HG03378 (cell line): ENCODE measurements around the gene THOC6.

ENCODE experiments used
- ATAC-seq: cut with Tn5 transposase; IDR thresholded peaks from one replicate; pipeline ENCODE4 v1.9.1; 2021; ENCODE audit warnings: mild to moderate bottlenecking, moderate library complexity; ENCODE audit not compliant: unreplicated experiment

Gene THOC6

DNA sequence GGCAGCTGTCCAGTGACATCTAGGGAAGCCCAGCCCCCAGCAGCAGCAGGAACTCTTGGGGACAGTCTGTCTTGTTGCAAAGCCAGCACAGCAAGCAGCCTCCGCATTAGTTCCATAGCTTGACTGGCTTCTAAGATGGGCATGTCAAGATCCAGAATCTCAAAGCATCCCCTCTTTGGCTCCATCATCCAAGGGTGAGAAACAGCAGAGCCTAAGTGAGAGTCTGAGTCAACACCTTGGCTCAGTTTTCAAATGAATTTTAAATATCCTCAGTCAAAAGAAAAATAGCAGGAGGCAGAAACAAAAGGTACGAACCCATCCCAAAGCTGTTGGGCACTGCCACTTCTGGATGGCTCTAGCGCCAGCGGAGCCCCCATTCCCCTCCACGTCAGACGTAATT is 8.9 kb upstream of the THOC6 start:
- ATAC-seq = no peak

DNA sequence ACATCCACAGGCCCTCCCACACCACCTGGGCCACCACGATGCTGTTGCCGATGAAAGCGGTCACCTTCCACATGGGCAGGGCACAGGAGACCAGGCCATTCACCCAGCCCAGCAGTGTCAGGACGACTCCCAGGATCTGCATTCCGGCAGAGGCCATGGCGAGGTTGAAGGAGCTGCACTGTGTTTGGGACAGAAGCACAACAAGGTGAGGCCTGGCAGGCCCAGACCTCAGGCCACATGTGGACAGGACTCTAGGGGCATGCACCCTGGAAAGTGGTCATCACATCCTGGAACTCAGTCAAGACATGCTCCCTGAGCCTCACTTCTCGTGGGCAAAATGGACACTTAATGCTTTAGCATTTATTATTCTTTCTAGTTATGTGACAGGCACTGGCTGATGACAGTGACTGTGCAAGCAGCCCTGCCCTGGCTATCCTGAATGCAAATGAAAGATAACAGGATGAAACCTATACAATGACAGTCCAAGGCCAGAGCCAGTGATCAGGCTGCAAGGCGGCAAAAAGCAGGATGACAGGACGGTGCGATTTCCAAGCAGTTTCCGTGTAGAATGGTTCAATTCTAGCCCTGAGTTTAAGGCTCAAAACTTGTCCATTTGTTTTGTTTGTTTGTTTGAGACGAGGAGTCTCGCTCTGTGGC is 7.8 kb upstream of the THOC6 start:
- no peak for ATAC-seq

DNA sequence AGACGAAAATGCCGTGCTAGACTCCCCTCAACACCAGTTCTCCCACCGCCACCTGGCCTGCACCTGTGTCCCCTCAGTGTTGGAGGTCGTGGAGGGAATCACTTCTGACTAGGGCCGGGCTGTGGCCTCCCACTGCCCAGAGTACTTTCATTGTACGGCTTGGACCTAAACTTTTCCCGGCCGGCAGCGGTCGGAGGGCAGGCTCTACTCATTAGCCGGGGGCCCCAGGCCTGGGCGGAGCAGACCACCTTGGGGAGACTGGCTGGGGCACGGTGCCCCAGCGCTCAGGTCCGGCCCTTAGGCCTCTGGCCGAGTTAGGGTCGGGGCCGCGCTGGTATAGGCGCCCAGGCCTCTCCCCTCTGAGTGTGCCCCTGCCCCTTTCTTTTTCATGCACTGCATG is 6.5 kb upstream of the THOC6 start:
- ATAC-seq = no peak

DNA sequence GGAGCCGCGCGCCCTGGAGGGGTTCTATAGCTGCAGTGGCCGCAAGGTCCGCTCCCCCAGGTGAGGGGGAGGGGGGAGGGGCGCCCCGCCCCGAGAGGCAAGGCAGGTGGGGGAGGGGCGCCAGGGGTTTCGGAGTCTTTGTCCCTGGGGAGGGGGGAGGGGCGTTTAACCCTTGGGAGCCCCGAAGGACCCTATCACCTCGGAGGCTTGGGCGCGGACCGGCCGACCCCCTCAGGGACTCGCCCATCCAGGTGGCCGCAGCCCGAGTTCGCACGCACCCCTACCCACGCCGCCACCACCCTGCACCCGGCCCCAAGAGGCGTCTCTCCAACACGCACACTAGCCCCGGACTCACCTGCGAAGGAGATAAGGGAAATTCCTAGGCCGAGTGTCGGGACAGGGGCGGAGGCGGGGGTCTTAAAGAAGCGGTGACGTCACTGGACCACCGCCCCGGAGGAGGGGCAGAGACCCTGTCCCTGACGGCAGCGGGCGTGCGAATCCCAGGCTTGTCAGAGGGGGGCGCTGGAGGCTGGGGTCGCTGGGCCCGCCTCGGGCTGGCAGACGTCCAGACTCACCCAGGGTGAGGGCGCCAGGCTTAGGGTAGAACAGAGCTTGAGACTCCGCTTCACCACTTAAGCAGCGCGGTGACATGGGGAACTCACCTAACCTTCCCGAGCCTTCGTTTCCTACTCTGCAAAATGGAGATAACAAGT is 5.9 kb upstream of the THOC6 start, which contains the start of gene CLDN6:
CLDN6 (minus strand) TSS at position 390 of the 713 bp plus-strand sequence. CDS start 2,162 bp downstream, outside the sequence.
- ATAC-seq = no peak

DNA sequence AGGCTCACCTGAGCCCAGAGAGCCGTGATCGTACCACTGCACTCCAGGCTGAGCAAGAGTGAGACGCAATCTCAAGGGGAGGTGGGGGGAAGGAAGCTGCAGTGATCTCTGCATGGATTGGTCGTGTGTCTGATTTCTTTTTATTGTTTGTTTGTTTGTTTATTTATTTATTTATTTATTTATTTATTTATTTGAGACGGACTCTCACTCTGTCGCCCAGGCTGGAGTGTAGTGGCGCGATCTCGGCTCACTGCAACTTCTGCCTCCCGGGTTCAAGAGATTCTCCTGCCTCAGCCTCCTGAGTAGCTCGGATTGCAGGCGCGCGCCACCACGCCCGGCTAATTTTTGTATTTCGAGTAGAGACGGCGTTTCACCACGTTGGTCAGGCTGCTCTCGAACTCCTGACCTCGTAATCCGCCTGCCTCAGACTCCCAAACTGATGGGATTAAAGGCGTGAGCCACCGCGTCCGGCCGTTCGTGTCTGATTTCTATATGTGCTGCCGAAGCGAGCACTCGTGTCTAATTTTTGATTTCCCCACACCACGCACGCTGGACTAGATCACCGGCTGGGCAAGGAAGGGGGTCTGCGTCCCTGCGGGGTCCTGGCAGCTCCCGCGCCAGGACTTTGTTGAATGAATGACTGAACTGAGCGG is 4.1 kb upstream of the THOC6 start:
- ATAC-seq = no peak

DNA sequence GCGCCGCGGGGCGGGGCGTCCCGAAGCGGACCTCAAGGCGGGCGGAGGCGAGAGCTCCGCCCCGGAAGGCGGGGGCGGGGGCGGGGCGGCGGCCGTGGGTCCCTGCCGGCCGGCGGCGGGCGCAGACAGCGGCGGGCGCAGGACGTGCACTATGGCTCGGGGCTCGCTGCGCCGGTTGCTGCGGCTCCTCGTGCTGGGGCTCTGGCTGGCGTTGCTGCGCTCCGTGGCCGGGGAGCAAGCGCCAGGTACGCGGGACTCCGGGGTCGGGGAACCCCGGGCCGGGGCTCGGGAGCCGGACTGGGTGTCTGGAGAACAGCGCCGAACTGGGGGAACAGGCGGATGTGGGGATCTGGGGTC is 3.6 kb upstream of the THOC6 start, which contains the start of gene TNFRSF12A:
TNFRSF12A (plus strand) TSS at position 122 of the 357 bp plus-strand sequence; CDS start at position 152, 30 bp downstream.
- ATAC-seq = no peak

DNA sequence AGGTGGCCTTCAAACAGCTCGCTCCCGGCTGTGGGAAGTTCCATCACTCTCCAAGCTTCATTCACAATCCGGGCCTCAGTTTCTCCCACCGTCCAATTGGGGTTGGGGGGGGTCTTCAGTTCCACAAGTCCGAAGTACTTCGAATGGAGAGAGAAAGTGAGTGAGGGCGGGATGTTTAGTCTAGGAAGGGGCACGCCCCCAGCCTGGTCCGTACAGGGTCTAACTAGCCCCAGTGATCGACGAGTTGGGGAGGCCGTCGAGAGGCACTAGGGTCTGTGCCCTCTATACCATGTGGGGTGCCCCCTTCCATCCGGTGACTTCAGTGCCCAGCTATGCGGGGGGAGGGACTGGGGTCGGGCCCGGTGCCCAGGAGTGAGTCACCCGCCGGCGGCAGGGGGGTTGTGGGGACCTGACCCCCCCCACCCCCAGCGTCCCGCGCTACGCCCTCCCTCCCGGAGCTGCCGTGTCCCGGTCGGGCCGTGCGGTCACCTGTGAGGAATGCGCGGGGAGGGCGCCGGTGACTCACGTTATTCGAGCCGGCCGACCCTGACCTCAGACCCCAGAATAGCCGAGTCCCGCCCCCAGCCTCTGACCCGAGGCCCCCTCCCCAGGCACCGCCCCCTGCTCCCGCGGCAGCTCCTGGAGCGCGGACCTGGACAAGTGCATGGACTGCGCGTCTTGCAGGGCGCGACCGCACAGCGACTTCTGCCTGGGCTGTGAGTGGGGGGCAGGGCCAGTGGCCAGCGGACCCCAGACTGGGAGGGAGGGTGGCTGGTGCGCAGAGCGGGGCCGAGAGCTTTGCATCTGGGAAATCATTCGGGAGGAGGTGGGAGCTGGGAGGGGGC is 3.0 kb upstream of the THOC6 start:
- no peak for ATAC-seq

DNA sequence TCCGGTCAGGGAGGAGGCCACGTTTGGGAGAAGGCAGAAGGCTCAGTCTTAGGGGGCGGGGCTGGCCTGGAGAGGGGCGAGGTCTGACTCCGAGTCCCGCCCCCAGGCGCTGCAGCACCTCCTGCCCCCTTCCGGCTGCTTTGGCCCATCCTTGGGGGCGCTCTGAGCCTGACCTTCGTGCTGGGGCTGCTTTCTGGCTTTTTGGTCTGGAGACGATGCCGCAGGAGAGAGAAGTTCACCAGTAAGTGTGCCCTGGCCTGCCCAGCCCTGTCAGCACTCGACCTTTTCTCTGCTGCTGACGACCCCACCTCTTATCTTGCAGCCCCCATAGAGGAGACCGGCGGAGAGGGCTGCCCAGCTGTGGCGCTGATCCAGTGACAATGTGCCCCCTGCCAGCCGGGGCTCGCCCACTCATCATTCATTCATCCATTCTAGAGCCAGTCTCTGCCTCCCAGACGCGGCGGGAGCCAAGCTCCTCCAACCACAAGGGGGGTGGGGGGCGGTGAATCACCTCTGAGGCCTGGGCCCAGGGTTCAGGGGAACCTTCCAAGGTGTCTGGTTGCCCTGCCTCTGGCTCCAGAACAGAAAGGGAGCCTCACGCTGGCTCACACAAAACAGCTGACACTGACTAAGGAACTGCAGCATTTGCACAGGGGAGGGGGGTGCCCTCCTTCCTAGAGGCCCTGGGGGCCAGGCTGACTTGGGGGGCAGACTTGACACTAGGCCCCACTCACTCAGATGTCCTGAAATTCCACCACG is 2.2 kb upstream of the THOC6 start:
- no peak for ATAC-seq

DNA sequence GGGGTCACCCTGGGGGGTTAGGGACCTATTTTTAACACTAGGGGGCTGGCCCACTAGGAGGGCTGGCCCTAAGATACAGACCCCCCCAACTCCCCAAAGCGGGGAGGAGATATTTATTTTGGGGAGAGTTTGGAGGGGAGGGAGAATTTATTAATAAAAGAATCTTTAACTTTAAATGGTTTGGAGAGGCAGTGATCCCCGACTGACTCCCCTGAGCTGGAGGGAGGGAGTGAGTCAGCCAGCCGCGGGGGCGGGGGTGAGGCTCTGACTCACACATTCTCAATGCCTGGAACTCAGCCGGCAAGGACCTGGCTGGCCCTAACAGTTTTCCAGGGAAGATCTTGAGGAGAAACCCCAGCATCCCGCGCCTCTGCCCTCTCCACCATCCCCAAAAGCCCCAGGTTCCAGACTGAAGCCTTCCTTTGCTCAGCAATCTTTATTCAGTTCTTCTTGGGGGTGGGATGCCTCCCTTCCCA is 1.6 kb upstream of the THOC6 start:
- no peak for ATAC-seq

DNA sequence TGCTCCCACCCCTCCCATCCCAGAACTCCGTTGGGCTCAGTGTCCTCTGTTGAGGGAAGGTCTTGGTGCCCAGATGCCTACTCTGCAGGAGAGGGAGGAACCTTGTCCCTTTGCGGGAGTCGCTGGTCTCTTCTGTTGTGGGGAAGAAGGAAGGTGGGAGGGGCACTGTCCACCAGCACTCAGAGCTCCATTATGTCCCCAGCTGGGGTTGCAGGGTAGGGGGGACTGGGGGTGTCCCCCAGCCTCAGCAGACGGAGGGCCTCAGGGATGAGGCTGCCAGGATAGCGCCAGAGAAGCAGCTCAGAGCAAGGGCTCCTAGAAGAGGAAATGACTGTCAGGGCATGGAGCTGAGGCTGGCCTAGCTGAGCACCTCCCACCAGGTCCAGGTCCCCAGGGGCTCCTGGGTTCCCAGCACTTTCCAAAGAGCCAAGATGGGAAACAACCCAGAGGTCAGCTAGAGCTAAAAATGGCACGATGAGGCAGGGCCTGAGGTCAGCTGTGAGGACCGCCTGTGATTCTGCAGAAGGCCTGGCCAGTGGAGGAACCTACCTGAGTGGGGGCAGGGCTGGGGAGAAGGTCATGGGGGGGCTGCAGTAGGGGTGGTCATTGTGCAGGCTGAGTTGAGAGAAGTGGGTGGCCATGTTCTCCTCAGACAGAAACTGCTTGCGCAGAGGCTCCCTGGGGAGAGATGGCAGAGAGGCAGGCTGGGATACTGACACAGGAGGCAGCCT is 986 bp upstream of the THOC6 start:
- ATAC-seq = no peak

DNA sequence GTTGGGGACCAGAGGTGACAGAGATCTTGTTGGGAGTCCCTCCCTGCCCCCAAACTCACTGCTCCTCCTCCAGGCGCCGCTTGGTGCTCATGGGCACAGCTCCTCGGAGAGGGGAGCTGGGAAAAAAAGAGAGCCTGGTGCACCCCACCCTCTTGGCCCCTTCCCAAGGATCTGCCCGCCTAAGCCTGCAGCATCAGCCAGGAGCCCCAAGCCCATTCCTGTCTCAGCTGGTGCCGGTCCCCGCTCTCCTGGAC is 493 bp upstream of the THOC6 start:
- no peak for ATAC-seq

DNA sequence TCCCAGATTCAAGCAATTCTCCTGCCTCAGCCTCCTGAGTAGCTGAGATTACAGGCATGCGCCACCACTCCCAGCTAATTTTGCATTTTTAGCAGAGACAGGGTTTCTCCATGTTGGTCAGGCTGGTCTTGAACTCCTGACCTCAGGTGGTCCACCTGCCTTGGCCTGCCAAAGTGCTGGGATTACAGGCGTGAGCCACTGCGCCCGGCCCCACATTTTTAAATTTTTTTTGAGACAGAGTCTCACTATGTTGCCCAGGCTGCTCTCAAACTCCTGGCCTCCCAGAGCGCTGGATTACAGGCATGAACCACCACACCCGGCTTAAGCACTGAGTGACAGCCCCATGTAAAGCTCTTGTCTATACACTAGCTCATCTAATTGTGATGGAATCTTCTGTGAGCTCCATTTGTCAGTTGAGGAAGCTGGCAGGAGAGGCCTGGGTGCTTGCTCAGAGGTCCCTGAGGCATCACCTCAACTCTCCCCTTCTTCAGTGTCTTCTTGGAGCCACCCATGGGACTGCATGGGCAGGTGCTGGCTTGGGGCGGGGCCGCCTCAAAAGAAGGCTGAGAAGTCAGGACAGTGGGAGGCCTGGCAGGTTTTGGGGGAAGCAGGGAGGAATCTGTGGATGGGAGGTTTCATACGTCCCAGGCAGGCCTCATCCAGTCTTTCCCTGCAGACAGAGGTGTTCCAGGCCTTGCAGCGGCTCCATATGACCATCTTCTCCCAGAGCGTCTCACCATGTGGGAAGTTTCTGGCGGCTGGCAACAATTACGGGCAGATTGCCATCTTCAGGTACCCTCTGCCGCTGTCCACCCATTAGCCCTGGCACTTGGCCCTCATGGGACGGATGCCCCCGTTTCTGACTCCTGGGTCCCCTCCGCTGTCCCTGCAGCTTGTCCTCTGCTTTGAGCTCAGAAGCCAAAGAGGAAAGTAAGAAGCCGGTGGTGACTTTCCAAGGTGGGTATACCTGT is 1.5 kb downstream of the THOC6 start:
- no peak for ATAC-seq

DNA sequence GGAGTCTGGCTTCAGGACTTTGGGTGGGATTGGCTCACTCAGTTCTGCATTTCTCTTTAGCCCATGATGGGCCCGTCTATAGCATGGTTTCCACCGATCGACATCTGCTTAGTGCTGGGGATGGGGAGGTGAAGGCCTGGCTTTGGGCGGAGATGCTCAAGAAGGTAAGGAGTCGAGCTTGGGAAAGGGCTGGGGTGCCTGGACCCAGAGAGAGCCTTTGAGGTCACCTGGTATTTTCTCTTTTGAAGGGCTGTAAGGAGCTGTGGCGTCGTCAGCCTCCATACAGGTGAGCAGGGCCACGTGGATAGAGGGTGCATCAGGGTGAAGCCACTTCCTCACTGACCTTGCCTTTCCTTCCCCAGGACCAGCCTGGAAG is 2.2 kb downstream of the THOC6 start:
- no peak for ATAC-seq

DNA sequence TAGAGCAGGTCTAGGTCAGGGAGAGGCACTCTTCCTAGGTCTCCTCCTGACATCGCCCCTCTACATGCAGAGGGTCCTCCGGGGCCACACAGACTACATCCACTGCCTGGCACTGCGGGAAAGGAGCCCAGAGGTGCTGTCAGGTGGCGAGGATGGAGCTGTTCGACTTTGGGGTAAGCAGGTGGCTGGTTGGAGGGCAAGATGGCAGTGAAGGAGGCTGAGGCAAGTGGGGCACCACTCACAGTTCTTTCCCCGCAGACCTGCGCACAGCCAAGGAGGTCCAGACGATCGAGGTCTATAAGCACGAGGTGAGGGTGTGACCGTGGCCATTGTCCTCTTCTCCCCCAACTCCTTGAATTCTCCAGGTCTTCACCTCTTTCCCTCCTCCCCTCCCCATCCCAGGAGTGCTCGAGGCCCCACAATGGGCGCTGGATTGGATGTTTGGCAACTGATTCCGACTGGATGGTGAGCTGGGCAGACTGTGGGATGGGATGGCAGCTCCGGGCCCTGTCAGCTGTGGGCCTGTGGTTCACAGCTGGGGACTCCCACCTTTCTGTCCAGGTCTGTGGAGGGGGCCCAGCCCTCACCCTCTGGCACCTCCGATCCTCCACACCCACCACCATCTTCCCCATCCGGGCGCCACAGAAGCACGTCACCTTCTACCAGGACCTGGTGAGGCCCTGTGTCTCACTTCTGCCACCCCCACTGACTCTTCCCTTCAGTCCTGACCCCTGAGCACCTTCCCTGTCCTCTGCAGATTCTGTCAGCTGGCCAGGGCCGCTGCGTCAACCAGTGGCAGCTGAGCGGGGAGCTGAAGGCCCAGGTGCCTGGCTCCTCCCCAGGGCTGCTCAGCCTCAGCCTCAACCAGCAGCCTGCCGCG is 3.0 kb downstream of the THOC6 start:
- no peak for ATAC-seq

DNA sequence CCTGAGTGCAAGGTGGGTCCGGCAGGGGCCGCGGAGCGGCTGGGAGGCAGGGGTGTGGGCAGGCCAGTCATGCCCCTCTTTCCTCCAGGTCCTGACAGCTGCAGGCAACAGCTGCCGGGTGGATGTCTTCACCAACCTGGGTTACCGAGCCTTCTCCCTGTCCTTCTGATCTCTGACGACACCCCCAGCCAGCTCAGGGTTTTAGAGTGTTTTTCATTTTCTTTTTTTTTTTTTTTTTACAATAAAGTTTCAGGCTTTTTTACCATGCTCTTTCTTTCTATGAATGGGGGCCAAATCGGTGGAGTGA is 3.6 kb downstream of the THOC6 start:
- no peak for ATAC-seq

DNA sequence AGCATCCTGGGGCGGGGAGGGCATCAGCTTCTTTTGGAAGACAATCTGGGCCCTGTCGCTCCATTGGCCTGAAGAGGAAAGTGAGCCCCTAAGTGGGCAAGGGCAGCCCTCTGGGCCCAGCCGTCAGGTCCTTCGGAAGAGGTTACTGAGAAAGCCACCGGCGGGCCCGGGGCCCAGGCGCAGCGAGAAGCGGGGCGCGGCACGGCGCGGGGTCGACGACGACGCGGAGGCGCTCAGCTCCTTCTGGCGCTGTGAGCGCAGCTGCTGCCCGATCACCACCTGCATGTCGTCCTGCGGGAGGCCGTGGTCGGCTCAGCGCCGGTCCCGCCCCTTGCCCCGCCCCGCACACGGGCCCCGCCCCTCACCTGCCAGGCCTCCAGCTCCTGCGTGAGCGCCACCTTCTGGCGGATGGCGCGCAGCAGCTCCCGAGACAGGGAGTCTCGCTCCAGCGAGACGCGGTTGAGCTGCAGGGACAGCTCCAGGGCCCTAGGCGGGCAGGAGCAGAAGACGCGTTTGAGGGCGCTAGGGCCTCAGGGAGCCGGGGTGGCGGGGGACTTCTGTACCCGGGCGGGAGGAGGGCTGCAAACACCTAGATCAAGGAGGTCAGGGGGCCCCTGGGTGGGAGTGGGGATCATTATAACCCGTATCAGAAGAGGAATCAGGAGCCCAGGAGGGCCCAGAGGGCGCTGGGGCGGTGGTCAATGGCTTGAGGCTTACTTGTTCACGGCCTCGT is 4.3 kb downstream of the THOC6 start:
- no peak for ATAC-seq

DNA sequence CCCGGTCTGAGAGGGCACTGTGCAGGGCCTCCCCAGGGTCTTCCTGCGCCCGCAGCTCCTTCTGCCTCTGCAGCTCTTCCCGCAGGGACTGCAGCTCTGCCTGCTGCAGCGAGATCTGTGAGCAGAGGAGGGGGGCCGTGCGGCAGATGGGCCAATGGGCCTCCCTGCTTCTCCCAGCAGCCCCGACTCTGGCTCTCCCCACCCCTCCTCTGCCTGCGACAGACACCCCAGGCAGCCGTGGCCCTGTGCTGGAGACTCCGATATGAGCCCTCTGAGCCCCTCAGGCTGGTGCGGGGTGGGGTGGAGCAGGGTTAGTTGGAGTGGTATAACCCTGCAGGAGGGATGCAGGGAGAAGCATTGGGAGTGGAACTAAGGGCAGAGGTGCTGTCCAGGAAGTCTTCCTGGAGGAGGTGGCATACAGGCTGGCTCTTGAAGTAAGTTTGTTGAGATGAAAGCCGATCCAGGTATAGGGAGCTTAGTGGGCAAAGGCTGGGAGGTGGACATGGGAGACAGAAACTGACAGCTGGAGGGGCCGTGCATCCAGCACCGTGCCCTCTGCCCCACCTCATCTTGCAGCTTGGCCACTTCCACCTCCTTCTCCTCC is 5.0 kb downstream of the THOC6 start:
- ATAC-seq = no peak
